DMS 273 (cell line): ENCODE measurements around the gene PARD3B.

Experiments used
- DNase-seq: peaks from one replicate; lab custom pipeline; 2025; ENCODE audit not compliant: unreplicated experiment; lab: John Stamatoyannopoulos, UW

PARD3B gene

GRCh38 chr2:204885747-204886146, 340.5 kb downstream of the PARD3B start:
- DNase-seq, result peak; percentile 21

GRCh38 chr2:204886713-204887112, 341.4 kb downstream of the PARD3B start:
- no peak for DNase-seq

- DNase-seq, result no peak
Observed at GRCh38 chr2:204888222-204888621, 342.9 kb downstream of the PARD3B start.

GRCh38 chr2:204890680-204891079, 345.4 kb downstream of the PARD3B start:
- DNase-seq, result no peak

- DNase-seq, result no peak
Observed at GRCh38 chr2:204891739-204892138, 346.5 kb downstream of the PARD3B start.

- DNase-seq, result no peak
Observed at GRCh38 chr2:204892506-204893255, 347.4 kb downstream of the PARD3B start.

- no peak for DNase-seq
Observed at GRCh38 chr2:204896146-204896545, 350.9 kb downstream of the PARD3B start.

- DNase-seq, result no peak
Observed at GRCh38 chr2:204897561-204897960, 352.3 kb downstream of the PARD3B start.

GRCh38 chr2:204898928-204899640, 353.8 kb downstream of the PARD3B start:
- DNase-seq, result no peak

- DNase-seq, result no peak
Observed at GRCh38 chr2:204899983-204900382, 354.7 kb downstream of the PARD3B start.

GRCh38 chr2:204900487-204900886, 355.2 kb downstream of the PARD3B start:
- no peak for DNase-seq

GRCh38 chr2:204900910-204901309, 355.6 kb downstream of the PARD3B start:
- no peak for DNase-seq

- no peak for DNase-seq
Observed at GRCh38 chr2:204901591-204901990, 356.3 kb downstream of the PARD3B start.

GRCh38 chr2:204909791-204910190, 364.5 kb downstream of the PARD3B start:
- DNase-seq, result no peak

- DNase-seq, result no peak
Observed at GRCh38 chr2:204913312-204913711, 368.0 kb downstream of the PARD3B start.

GRCh38 chr2:204913854-204914464, 368.7 kb downstream of the PARD3B start:
- no peak for DNase-seq

GRCh38 chr2:204914708-204915107, 369.4 kb downstream of the PARD3B start:
- DNase-seq, result no peak

- DNase-seq, result no peak
Observed at GRCh38 chr2:204917089-204917701, 371.9 kb downstream of the PARD3B start.

- no peak for DNase-seq
Observed at GRCh38 chr2:204920776-204921175, 375.5 kb downstream of the PARD3B start.

- no peak for DNase-seq
Observed at GRCh38 chr2:204923957-204924356, 378.7 kb downstream of the PARD3B start.

GRCh38 chr2:204931562-204931961, 386.3 kb downstream of the PARD3B start:
- no peak for DNase-seq
